Endothelial cell of umbilical vein (primary cell): ENCODE data around the gene RFC5. TPM values are rescaled to one million over a fixed set of nuclear protein-coding genes. Genes with fewer than 3 reads are reported as not detected.

Experiments
- BruUV-seq: library from RNA; stranded (reverse); fragments of 400-500 nt; replicated peaks from 2 replicates; lab custom pipeline; 2021; lab: Mats Ljungman, UMichigan
- CTCF ChIA-PET: fragments of 300-600, 350-600 bp; sonication (Branson Sonifier 250); formaldehyde crosslinking; loops from one replicate; lab custom pipeline; 2021; ENCODE audit warnings: antibody characterized with exemption, inconsistent platforms; lab: Charles Lee
- POLR2A ChIA-PET: fragments of 300-600, 350-600 bp; sonication (Branson Sonifier 250); formaldehyde crosslinking; loops from one replicate; lab custom pipeline; 2021; ENCODE audit warnings: antibody characterized with exemption, inconsistent platforms; lab: Charles Lee
- DNase-seq: peaks from one replicate; pipeline ENCODE4 v3.0.0-alpha.2; 2011; ENCODE audit warnings: low read depth, low spot score
- FAIRE-seq: peaks from 2 replicates; lab custom pipeline; 2011; peaks lifted over from hg19 to GRCh38; lab: Jason Lieb, UNC
- H2AFZ ChIP-seq: 2 replicates; pipeline ENCODE4 v1.6.0; 2012; ENCODE audit warnings: low read depth, low read length, control low read depth, inconsistent platforms
- H3K27ac ChIP-seq: 2 replicates; pipeline ENCODE4 v1.5.1; 2011; ENCODE audit warnings: low read depth, mild to moderate bottlenecking, control low read depth, low read length, moderate library complexity; ENCODE audit not compliant: insufficient read depth
- H3K27me3 ChIP-seq, 2 experiments: 2 replicates each; pipeline versions ENCODE4 v1.6.0 to v1.6.1; 2011; ENCODE audit warnings: low read length in 2 of 2, mixed read lengths in 1 of 2; ENCODE audit not compliant: control insufficient read depth in 2 of 2, insufficient read depth in 2 of 2
- H3K36me3 ChIP-seq, 2 experiments: 2 replicates in 1 of 2; 3 replicates in 1 of 2; pipeline ENCODE4 v1.5.1; 2011; ENCODE audit warnings: low read length in 2 of 2, mild to moderate bottlenecking in 1 of 2, moderate library complexity in 1 of 2; ENCODE audit not compliant: control insufficient read depth in 2 of 2, insufficient read depth in 2 of 2; ENCODE audit errors: extremely low read depth in 1 of 2
- H3K4me1 ChIP-seq: 3 replicates; pipeline ENCODE4 v1.5.1; 2011; ENCODE audit warnings: mild to moderate bottlenecking, low read length; ENCODE audit not compliant: control insufficient read depth, insufficient read depth; ENCODE audit errors: extremely low read depth
- H3K4me2 ChIP-seq: 2 replicates; pipeline ENCODE4 v1.6.1; 2011; ENCODE audit warnings: low read length, control low read depth, mixed read lengths; ENCODE audit not compliant: insufficient read depth
- H3K4me3 ChIP-seq, 3 experiments: fragments of 200-600 bp in 1 of 3; sonication (generic), shearing (Covaris generic) in 1 of 3; replicated peaks in 1 of 3; 2 replicates each; pipeline ENCODE4 v1.5.1; 2011 to 2016; ENCODE audit warnings: control low read depth in 3 of 3, low read length in 3 of 3, mild to moderate bottlenecking in 2 of 3, inconsistent platforms in 1 of 3, low read depth in 1 of 3, moderate library complexity in 1 of 3; ENCODE audit not compliant: insufficient read depth in 1 of 3
- H3K79me2 ChIP-seq: 2 replicates; pipeline ENCODE4 v1.6.0; 2012; ENCODE audit warnings: low read length, inconsistent platforms; ENCODE audit not compliant: control insufficient read depth, insufficient read depth
- H3K9ac ChIP-seq: replicated peaks from 2 replicates; pipeline ENCODE3; 2011; ENCODE audit warnings: low read length, control low read depth; ENCODE audit not compliant: insufficient read depth; ENCODE audit errors: extremely low read depth
- H3K9me1 ChIP-seq: replicated peaks from 3 replicates; pipeline ENCODE4 v1.6.0; 2011; ENCODE audit warnings: mild to moderate bottlenecking, low read length; ENCODE audit not compliant: control insufficient read depth, insufficient read depth; ENCODE audit errors: extremely low read depth
- H3K9me3 ChIP-seq: replicated peaks from 2 replicates; pipeline ENCODE4 v1.5.1; 2012; ENCODE audit warnings: low read length, inconsistent platforms; ENCODE audit not compliant: control insufficient read depth, insufficient read depth
- H4K20me1 ChIP-seq: replicated peaks from 2 replicates; pipeline ENCODE3; 2011; ENCODE audit warnings: mild to moderate bottlenecking, low read length; ENCODE audit not compliant: control insufficient read depth, insufficient read depth; ENCODE audit errors: extremely low read depth
- EZH2 ChIP-seq: IDR thresholded peaks from 2 replicates; pipeline ENCODE4 v1.6.1; 2012; ENCODE audit warnings: borderline replicate concordance, low read depth, mild to moderate bottlenecking, moderate library complexity, low read length, inconsistent platforms; ENCODE audit not compliant: severe bottlenecking
- FOS ChIP-seq: IDR thresholded peaks from 2 replicates; pipeline ENCODE4 v1.6.1; 2011; ENCODE audit warnings: mild to moderate bottlenecking, low read length, moderate library complexity, borderline replicate concordance; ENCODE audit not compliant: insufficient read depth
- GATA2 ChIP-seq: IDR thresholded peaks from 2 replicates; pipeline ENCODE4 v1.7.0; 2011; ENCODE audit warnings: low read depth, mild to moderate bottlenecking, moderate library complexity, mixed read lengths, low read length; ENCODE audit not compliant: insufficient read length, insufficient read depth
- JUN ChIP-seq: IDR thresholded peaks from 2 replicates; pipeline ENCODE4 v1.6.1; 2011; ENCODE audit warnings: borderline replicate concordance, low read depth; ENCODE audit not compliant: insufficient read length, insufficient read depth
- MYC ChIP-seq: IDR thresholded peaks from one replicate; pipeline ENCODE4 v1.6.1; 2011; ENCODE audit warnings: mild to moderate bottlenecking, low read depth, low read length
- POLR2A ChIP-seq: IDR thresholded peaks from 2 replicates; pipeline ENCODE4 v1.6.1; 2012; ENCODE audit warnings: low read depth, mild to moderate bottlenecking, control low read depth, low read length
- POLR2AphosphoS5 ChIP-seq: IDR thresholded peaks from 2 replicates; pipeline ENCODE4 v1.6.1; 2012; ENCODE audit warnings: low read depth, mild to moderate bottlenecking, control low read depth, low read length, moderate library complexity; ENCODE audit not compliant: insufficient read depth
- dilution Hi-C: fragments of 300-500 bp; cut with MboI; formaldehyde crosslinking; loops from one replicate; pipeline ENCODE4 v1.15.0; 2019; ENCODE audit warnings: low sequenced_read_pairs; ENCODE audit not compliant: extremely low pct_ligation_motif_present
- intact Hi-C: fragments of 100-400 bp; cut with micrococcal nuclease; formaldehyde crosslinking; loops from one replicate; pipeline ENCODE4 v1.10.0; 2022
- polyA plus RNA-seq, 4 experiments: library from polyadenylated mRNA; depleted of rRNA in 3 of 4; stranded (reverse) in 3 of 4; unstranded in 1 of 4; fragments of >200 nt; gene quantifications; 2 replicates each; pipeline versions ENCODE4 v1.2.1 to v1.2.3, GENCODE V29; 2011 to 2012; ENCODE audit warnings: missing spikeins in 1 of 4
- total RNA-seq: library from RNA; stranded (reverse); gene quantifications from 2 replicates; pipeline ENCODE4 v1.2.3, GENCODE V29; 2021
- TF ChIP-seq, protein P1 (sequence below): IDR thresholded peaks from 2 replicates; pipeline ENCODE4 v1.6.1; 2011; ENCODE audit not compliant: insufficient read depth, insufficient read length
- TF ChIP-seq, protein P2 (sequence below), 2 donors: IDR thresholded peaks; 1 replicate in 1 of 2; 2 replicates in 1 of 2; pipeline ENCODE4 v1.5.1; 2011; ENCODE audit warnings: low read length in 2 of 2, mild to moderate bottlenecking in 2 of 2, moderate library complexity in 2 of 2, control low read depth in 1 of 2, inconsistent platforms in 1 of 2, low read depth in 1 of 2; ENCODE audit not compliant: insufficient read depth in 1 of 2; ENCODE audit errors: extremely low read depth in 1 of 2

The RFC5 gene
- total and polyA plus RNA-seq, 2 donors (not counting 3 experiments of a cell fraction or from before 2014, with no cell fraction given), result 18.1 to 23.3 TPM

DNA sequence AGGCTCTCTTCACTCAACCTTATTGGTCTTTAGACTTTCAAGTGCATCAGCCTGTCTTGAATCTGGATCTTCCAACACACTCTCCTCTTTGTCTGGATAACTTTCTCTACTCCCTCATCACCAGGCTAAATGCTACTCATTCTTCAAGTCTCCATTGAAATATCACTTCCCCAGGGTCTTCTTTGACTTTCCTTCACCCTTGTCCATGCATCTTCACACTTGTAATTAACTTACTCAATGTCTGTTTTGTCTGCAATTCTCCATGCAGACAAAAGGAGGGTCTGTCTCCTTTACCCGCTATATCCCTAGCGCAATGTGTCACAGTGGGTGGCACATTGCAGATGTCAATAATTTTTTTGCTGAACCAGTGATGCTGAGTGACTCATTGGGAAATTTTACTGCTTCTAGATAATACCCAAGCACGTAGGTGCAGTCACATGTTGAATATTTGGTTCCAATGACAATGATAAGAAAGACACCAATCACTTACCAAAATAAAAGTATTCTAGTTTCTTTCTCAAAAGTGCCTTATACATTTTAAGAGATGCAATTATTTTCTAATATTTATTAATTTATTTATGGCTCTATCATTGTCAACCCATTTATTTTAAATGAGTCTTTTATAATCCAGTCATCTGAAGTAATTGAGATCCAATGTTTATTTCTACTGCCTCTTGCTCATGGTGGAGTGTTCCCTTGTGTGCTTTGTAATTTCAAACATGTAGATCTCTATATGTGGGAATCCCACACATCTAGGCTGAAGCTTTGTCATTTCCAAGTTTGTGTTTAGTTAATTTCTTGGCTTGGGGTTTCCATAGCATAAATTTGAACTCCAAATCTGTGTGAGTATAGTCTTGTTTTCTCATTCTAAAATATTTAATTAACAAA, 21.7 kb upstream of the RFC5 start:
- FAIRE-seq, result no peak
- CTCF ChIA-PET, result no interaction called here
- Histone ChIP-seq H3K9me3 (no peaks in the 10 kb centered on the region), H2AFZ (no peak overlapping the region), H3K27ac (no peak overlapping the region), H3K27me3 (no peaks in the 10 kb centered on the region), H3K9ac (no peak overlapping the region), H3K4me2 (no peak overlapping the region), H3K79me2 (no peaks in the 10 kb centered on the region), H3K4me1 (no peaks in the 10 kb centered on the region), H3K36me3 (no peaks in the 10 kb centered on the region), H3K9me1 (no peaks in the 10 kb centered on the region), H3K4me3 (no peak overlapping the region), H4K20me1 (no peaks in the 10 kb centered on the region)
- BruUV-seq, result no TSS peak
- POLR2A ChIA-PET, result no interaction called here
- DNase-seq, result no peak
- TF ChIP-seq MYC, result no peak
- no peak for TF ChIP-seq POLR2A
- TF ChIP-seq, protein P1, sequence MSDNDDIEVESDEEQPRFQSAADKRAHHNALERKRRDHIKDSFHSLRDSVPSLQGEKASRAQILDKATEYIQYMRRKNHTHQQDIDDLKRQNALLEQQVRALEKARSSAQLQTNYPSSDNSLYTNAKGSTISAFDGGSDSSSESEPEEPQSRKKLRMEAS, result no peak
- TF ChIP-seq, protein P2, sequence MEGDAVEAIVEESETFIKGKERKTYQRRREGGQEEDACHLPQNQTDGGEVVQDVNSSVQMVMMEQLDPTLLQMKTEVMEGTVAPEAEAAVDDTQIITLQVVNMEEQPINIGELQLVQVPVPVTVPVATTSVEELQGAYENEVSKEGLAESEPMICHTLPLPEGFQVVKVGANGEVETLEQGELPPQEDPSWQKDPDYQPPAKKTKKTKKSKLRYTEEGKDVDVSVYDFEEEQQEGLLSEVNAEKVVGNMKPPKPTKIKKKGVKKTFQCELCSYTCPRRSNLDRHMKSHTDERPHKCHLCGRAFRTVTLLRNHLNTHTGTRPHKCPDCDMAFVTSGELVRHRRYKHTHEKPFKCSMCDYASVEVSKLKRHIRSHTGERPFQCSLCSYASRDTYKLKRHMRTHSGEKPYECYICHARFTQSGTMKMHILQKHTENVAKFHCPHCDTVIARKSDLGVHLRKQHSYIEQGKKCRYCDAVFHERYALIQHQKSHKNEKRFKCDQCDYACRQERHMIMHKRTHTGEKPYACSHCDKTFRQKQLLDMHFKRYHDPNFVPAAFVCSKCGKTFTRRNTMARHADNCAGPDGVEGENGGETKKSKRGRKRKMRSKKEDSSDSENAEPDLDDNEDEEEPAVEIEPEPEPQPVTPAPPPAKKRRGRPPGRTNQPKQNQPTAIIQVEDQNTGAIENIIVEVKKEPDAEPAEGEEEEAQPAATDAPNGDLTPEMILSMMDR (IDR thresholded peaks at IDR 0.05; ENCODE audit: extremely low read depth in 1 of 2, insufficient read depth in 1 of 2, low read depth in 1 of 2, low read length in 2 of 2), result no peak
- no peak for TF ChIP-seq POLR2AphosphoS5
- TF ChIP-seq EZH2, result no peak
- TF ChIP-seq FOS, result no peak
- no peak for TF ChIP-seq GATA2
- TF ChIP-seq JUN, result no peak
- intact Hi-C loops, result no loop called here
- dilution Hi-C loops, result no loop called here
